ENCODE data around the gene CLEC19A.

The CLEC19A gene

DNA sequence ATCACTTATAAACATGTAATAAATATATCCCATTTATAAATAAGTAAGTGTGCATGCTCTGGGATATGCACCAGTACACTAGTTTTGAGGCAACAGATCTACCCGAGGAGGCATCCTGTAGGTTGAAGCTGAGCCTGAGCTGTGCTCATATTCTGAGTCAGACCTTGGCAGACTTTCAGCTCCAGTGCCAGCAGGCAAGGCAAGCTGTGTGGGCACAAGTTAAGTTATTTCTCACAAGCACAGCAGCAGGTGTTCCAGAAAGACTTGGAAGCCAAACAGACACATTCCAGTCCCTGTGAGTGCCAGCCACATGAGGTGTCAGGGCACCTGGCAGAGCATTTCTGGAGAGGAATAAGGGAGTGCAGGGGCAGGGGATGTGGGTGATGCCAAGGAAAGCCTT, 1.3 kb upstream of the CLEC19A start:
- peak in 47 of 56 donors; percentile 3 to 86 (median 47) for DNase-seq

DNA sequence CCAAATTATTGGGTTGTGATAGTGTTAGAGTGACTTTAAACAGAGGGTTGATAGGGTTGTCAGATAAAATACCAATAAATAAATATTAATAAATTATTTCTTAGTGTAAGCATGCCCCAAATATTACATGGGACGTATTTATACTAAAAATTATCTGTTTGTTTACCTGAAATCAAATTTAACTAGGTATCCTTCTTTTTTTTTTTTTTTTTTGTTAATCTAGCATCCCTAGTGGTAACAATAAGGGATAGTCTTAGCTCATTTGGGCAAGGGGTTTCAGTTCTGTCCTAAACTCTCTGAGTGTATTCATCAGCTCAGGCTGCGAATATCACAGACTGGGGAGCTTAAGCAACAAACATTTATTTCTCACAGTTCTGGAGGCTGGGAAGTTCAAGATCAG, 1.3 kb downstream of the CLEC19A start:
- DNase-seq, result no peak

- no peak for DNase-seq
These were observed 1.7 kb downstream of the CLEC19A start for GRCh38 chr16:19287241-19287640.

DNA sequence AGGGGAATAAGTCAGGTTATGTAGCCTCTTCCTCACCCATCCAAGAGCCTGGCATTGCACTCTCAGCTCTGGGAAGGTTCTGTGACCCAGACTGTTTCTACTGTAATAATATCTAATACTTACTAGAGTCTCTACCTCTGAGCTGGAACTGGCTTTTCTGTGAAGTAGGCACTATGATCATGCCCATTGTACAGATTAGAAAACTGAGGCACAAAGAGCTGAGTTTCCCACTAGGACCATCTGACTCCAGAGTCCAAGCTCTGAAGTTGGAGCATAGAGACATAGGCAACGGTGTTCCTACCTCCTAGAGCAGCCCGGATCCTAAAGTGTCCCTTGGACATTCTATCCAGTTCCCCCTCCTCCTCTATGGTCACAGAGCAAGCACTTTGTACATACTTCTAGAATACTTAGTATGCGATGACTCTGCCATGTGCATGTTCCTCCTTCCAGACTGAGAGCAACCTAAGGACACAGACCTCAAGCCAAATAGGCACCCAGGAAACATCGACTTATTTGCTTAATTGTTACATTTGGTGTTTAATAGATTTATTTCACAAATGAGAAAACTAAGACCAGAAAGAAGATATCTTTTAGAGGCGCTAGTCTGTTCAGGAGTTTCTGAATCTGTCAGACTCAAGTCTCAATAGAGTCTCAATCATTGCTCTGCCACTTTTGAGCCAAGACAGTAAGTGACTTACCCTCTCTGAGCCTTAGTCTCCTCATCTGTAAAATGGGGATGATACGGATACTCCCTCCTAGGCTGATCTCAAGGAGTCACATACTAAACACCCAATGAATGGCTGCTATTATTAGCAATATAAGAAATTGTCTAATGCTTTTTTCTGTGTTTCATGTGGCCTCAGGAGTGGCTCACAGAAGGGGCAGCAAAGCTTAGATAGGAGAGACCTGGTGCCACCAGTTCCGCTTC, 3.6 kb downstream of the CLEC19A start:
- no peak for DNase-seq

DNA sequence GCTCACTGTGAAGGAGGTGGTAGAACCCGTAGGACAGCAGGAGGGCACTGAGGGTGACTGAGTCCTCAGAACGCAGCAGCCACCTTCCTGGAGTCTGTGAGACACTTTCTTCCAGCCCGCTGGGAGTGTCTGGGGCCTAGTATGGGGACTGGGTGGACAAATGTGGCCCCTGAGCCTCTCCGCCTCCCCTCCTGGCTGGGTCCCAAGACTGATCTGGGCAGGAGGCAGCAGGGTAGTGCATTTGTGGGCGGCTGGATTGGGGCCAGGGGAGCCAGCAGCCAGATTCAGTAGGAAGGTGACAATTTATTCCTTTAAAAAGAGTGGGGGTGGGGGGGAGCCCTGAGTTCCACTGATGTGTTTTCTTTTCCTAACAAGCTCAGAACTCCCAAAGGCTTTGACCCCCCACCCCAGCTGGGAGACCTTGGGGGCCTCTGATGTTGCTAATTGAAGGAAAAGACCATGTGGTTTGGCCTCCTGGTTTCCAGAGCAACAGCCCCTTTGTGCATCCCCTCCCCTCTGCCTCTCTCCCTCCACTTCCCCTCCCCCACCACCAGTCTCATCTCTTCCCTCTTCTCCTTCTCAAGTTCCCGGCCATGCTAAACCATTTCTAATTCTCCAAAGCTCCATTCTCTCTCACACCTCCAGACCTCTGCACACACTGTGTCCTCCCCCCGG, 4.4 kb downstream of the CLEC19A start:
- peak in 36 of 56 donors; percentile 3 to 61 (median 20) for DNase-seq

- no peak for DNase-seq
These were observed 5.3 kb downstream of the CLEC19A start for GRCh38 chr16:19290860-19291259.

- peak in 29 of 56 donors; percentile 3 to 62 (median 23) for DNase-seq
These were observed 5.9 kb downstream of the CLEC19A start for GRCh38 chr16:19291475-19291874.

DNA sequence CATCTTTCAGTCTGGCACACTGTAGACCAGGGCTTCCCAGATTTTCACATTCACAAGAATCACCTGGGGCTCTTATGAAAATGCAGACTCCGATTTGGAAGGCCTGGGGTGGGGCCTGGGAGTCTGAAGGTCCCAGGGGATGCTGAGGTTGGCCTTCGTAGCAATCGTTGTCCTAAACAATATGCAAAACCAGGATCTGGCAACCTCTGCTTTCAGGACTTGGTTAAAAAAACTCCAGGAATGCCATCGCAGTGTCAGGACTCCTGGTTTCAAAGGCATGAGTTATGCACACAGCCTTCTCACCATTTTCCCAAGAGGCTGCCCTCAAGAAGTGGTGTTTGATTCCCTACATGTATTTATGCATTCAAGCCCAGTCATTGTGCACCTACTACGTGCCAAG, 6.7 kb downstream of the CLEC19A start:
- DNase-seq, result no peak

GRCh38 chr16:19294156-19294649, 8.7 kb downstream of the CLEC19A start:
- peak in 43 of 56 donors; percentile 2 to 78 (median 26) for DNase-seq

GRCh38 chr16:19295393-19295792, 9.9 kb downstream of the CLEC19A start:
- DNase-seq, result no peak

- no peak for DNase-seq
These were observed 11.9 kb downstream of the CLEC19A start for GRCh38 chr16:19297454-19297853.

GRCh38 chr16:19299565-19299964, 14.0 kb downstream of the CLEC19A start:
- no peak for DNase-seq

GRCh38 chr16:19301931-19302330, 16.4 kb downstream of the CLEC19A start:
- DNase-seq, result no peak

DNA sequence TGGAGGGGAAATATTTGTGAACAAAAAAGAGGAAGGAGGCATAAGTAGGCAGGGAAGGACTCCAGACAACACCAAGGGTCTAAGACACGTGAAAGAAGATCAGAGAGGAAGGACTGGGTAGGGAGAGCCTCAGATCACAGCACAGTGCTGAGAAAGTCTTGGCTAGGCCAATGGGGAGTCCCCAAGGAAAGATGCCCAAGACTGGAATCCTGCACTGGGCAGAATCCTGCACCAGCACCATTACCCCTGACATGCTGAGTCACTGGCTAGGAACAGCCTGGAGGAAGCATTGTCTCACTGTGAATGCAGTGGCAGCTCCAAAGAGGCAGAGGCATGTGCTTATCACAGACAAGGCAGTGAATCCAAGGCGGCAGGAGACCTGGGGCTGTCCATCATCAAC, 19.2 kb downstream of the CLEC19A start:
- no peak for DNase-seq

- DNase-seq, result no peak
These were observed 19.9 kb downstream of the CLEC19A start for GRCh38 chr16:19305443-19305842.

DNA sequence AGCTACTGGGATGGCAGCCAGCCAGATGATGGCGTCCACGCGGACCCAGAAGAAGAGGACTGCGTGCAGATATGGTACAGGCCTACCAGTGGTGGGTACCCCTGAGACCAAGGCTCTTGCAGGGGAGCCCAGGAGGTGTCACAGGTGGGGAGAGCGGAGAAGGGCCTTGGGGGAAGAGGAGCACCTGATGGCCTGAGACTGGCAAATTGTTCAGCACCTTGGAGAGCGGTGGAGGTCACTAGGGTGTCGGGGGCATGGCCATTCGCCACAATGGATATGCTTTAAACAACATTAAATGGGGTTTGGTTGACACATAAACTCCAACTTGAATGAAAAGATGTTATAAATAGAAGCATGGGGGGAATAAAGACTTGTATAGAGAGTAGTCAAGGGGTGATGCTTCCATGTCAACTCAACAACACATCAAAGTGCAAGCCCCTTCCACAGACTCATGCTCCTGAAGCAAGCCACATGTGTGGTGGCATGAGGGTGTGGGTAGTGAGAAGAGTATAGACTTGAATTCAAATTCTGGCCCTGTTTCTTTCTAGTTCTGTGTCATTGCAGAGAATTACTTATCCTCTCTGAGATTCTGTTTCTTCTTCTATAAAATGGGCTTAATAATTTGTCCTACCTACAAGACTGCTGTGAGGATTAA, 22.2 kb downstream of the CLEC19A start:
- DNase-seq, result no peak

DNA sequence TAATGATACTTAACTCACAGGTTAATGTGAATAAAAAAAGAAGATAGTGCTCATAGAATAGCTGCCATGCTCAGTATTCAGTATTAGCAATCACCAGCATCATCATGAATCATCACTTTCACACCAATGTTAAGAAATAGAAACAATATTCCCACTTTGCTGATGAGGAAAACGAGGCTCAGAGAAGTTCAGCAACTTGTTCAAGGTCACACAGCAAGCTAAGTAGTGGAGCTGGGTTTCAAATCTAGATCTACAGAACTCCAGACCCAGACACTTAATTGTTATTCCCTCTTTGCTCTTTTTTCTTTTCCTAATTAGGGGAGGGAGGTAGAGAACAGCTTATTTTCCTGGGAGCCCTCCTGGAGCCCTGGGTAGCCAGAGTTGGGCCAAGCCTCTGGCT, 22.9 kb downstream of the CLEC19A start:
- DNase-seq, result no peak

DNA sequence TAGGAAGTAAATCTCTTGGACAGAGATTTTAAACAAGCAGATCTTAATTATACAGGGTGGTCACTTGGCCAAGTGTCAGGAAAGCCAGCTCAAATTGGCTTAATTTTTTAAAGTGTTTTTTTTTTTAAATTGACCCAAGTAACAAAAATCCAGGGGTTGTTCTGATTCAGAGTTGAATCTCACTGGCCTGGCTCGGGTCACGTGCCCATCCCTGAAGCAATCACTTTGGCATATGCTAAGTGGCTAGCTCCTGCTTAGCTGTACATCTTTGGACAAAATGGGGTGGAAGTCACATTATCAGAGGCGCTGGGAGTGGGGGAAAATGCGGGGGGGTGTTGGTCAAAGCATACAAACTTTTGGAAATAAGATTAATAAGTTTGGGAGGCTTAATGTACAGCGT, 23.6 kb downstream of the CLEC19A start:
- DNase-seq, result no peak

DNA sequence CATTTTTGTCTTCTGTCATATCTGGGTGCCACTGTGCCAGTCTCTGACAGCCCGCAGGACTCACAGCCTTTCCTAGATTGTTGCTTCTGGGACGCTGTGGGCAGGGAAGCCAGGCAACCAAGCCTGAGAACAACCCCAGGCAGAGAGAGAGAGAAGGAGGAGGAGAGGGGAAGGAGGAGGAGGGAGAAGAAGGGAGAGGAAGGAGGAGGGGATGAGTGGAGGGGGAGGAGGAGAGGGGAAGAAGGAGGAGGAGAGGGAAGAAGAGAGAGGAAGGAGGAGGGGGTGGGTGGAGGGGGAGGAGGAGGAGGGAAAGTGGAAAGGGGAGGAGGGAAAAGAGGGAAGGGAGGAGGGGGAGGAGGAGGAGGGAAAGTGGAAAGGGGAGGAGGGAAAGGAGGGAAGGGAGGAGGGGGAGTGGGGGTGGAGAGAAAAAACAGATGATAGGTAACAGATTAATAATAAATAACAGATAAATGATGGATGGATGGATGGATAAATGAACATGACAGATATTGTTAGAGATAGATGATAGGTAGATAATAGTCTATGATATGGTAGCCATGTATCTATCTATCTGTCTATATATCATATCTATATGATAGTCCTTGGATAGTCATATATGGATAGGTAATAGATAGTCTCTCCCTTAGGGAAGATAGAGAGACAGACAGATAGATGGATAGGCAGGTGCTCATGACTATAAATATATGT, 29.3 kb downstream of the CLEC19A start:
- no peak for DNase-seq

DNA sequence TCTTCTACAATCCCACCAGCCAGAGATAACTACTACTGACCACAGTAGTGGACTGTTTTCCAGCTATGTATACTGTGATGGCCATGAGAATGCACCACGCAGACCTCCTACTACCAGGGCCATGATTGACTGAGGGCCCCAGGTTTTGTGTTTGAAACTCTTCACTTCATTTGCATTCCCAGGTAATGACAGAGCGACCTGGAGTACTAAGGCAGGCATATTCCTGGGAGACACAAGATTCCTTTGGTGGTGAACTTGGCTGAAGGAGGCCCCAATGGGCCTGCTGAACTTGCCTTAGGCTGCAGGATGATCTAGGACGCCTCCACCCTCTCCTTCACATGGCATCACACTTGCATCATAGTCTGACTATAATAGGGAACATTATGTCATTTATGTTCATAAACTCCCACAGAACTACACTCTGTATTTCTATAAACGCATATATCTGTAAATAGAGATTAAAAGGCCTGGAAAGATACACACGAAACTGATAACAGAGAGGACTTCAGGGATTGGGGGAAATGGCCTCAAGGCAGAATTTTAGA, 30.4 kb downstream of the CLEC19A start:
- no peak for DNase-seq

DNA sequence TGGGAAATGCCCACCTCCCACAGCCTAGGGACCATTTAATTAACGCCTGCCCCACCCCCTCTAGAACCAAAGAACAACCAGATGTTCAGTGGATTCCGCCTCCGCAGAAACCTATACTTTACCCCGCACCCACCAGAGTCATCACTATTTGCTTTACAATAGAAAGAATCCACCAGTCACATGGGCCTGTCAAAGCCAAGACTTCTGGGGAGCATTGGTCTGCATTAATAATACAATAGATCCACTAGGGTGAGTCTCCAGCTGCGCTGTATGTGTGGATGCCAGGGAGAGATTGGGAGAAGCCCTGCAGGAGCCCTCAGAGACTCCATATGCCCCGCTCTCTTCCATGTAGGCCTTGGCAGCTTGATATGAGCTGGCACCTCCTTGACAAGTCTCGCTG, 31.3 kb downstream of the CLEC19A start:
- DNase-seq, result no peak

Measured in amygdala (tissue), 56 donors.